SK-N-SH treated with all-trans-retinoic acid at 6 μM for 48 hours (cell line): ENCODE results near the gene CDK5RAP3.
A peak's percentile ranks its signal among the peaks of the same experiment; 100 is the strongest.
"Not testable (repeated sequence)": the region's sequence is repeated elsewhere in the genome, so short reads cannot be mapped to it uniquely, and the experiment has no call there.

Experiments
- ATAC-seq: fragments of 200-7000 bp; cut with Tn5 transposase; 3 replicates; pipeline ENCODE4 v1.9.1; 2020; ENCODE audit warnings: mild to moderate bottlenecking, moderate library complexity
- BACH2 ChIP-seq: fragments of 250-450 bp; sonication (Bioruptor Pico); IDR thresholded peaks from 2 replicates; pipeline ENCODE4 v1.9.0; 2021; ENCODE audit warnings: mild to moderate bottlenecking, borderline replicate concordance
- CSDC2 ChIP-seq: fragments of 250-450 bp; sonication (Bioruptor Pico); IDR thresholded peaks from 2 replicates; pipeline ENCODE4 v1.5.0; 2020; ENCODE audit warnings: mild to moderate bottlenecking, moderate library complexity
- CSRNP3 ChIP-seq: fragments of 250-450 bp; sonication (Bioruptor Pico); IDR thresholded peaks from 2 replicates; pipeline ENCODE4 v1.5.1; 2021; ENCODE audit warnings: mild to moderate bottlenecking, moderate library complexity
- GLIS3 ChIP-seq: fragments of 250-450 bp; sonication (Bioruptor Pico); IDR thresholded peaks from 2 replicates; pipeline ENCODE4 v1.5.0; 2020; ENCODE audit warnings: mild to moderate bottlenecking, moderate library complexity
- ISL1 ChIP-seq: fragments of 250-450 bp; sonication (Bioruptor Pico); IDR thresholded peaks from 2 replicates; pipeline ENCODE4 v2.1.2; 2022; ENCODE audit warnings: mild to moderate bottlenecking, moderate library complexity
- PATZ1 ChIP-seq: fragments of 250-450 bp; sonication (Bioruptor Pico); IDR thresholded peaks from 2 replicates; pipeline ENCODE4 v1.8.0; 2020; ENCODE audit warnings: mild to moderate bottlenecking, moderate library complexity, borderline replicate concordance
- PPARA ChIP-seq: fragments of 250-450 bp; sonication (Bioruptor Pico); IDR thresholded peaks from 2 replicates; pipeline ENCODE4 v1.5.0; 2020; ENCODE audit warnings: mild to moderate bottlenecking, borderline replicate concordance
- RARB ChIP-seq: fragments of 250-450 bp; sonication (Bioruptor Pico); IDR thresholded peaks from 2 replicates; pipeline ENCODE4 v1.8.0; 2021; ENCODE audit warnings: mild to moderate bottlenecking, moderate library complexity
- TCF4 ChIP-seq: fragments of 250-450 bp; sonication (Bioruptor Pico); IDR thresholded peaks from 2 replicates; pipeline ENCODE4 v1.8.0; 2021; ENCODE audit warnings: mild to moderate bottlenecking, moderate library complexity, borderline replicate concordance
- TOX ChIP-seq: fragments of 250-450 bp; sonication (Bioruptor Pico); IDR thresholded peaks from 2 replicates; pipeline ENCODE4 v1.8.0; 2021; ENCODE audit warnings: mild to moderate bottlenecking, moderate library complexity, borderline replicate concordance
- TSHZ2 ChIP-seq: fragments of 250-450 bp; sonication (Bioruptor Pico); IDR thresholded peaks from 2 replicates; pipeline ENCODE4 v1.5.0; 2020; ENCODE audit warnings: mild to moderate bottlenecking, moderate library complexity
- ZC3H10 ChIP-seq: fragments of 250-450 bp; sonication (Bioruptor Pico); IDR thresholded peaks from 2 replicates; pipeline ENCODE4 v1.5.1; 2021; ENCODE audit warnings: mild to moderate bottlenecking, moderate library complexity
- ZFP3 ChIP-seq: fragments of 250-450 bp; sonication (Bioruptor Pico); IDR thresholded peaks from 2 replicates; pipeline ENCODE4 v1.5.0; 2020; ENCODE audit warnings: mild to moderate bottlenecking, moderate library complexity
- ZFP30 ChIP-seq: fragments of 450-650 bp; formaldehyde crosslinking; IDR thresholded peaks from 2 replicates; pipeline ENCODE4 v1.5.0; 2022; ENCODE audit warnings: mild to moderate bottlenecking, moderate library complexity
- ZNF565 ChIP-seq: fragments of 450-650 bp; formaldehyde crosslinking; conservative IDR thresholded peaks from 2 replicates; pipeline ENCODE4 v1.5.0; 2020; ENCODE audit warnings: low read depth, mild to moderate bottlenecking, moderate library complexity
- ZNF70 ChIP-seq: fragments of 450-650 bp; formaldehyde crosslinking; IDR thresholded peaks from 2 replicates; pipeline ENCODE4 v1.5.0; 2020; ENCODE audit warnings: mild to moderate bottlenecking, moderate library complexity
- ZNF8 ChIP-seq: fragments of 450-650 bp; formaldehyde crosslinking; IDR thresholded peaks from 2 replicates; pipeline ENCODE4 v1.5.0; 2020; ENCODE audit warnings: mild to moderate bottlenecking, moderate library complexity

CDK5RAP3 gene

GRCh38 chr17:48012151-48012520, 41.2 kb downstream of the CDK5RAP3 start:
- ATAC-seq, result peak; percentile 62

GRCh38 chr17:48012654-48013053, 41.7 kb downstream of the CDK5RAP3 start:
- TF ChIP-seq ZNF70 (CRISPR knock-in tag) (no peak), ZFP3 (no peak)
- peak; percentile 7; the same call in 2 of the 3 replicates for ATAC-seq

More at GRCh38 chr17:48012151-48012520, 41.2 kb downstream of the CDK5RAP3 start:
- TF ChIP-seq TSHZ2 (CRISPR knock-in tag) (peak; percentile 38; the same call in 1 of the 2 replicates), TCF4 (CRISPR knock-in tag) (peak; percentile 71; the same call in 1 of the 2 replicates), TOX (CRISPR knock-in tag) (no peak), ZNF8 (CRISPR knock-in tag) (0 out of 2 replicates have a peak, but pooled peaks have one; percentile 2), ISL1 (CRISPR knock-in tag) (no peak), PATZ1 (peak; percentile 74; the same call in 1 of the 2 replicates)

GRCh38 chr17:48013876-48014594, 43.1 kb downstream of the CDK5RAP3 start:
- TF ChIP-seq GLIS3, result no peak
- no peak for ATAC-seq

- no peak; the same call in 2 of the 3 replicates for ATAC-seq
- TF ChIP-seq ZFP30 (no peak), ZNF70 (CRISPR knock-in tag) (peak; percentile 14; the same call in 1 of the 2 replicates), TCF4 (CRISPR knock-in tag) (peak; percentile 73; the same call in 1 of the 2 replicates), ZNF8 (CRISPR knock-in tag) (peak; percentile 76), ZC3H10 (CRISPR knock-in tag) (no peak)
Measured at GRCh38 chr17:48014595-48015111, 43.7 kb downstream of the CDK5RAP3 start.

GRCh38 chr17:48016112-48016511, 45.2 kb downstream of the CDK5RAP3 start:
- no peak for ATAC-seq
- TF ChIP-seq ZNF8 (CRISPR knock-in tag), result no peak
- no peak for TF ChIP-seq RARB (CRISPR knock-in tag)
- no peak for TF ChIP-seq TOX (CRISPR knock-in tag)
- TF ChIP-seq ZNF70 (CRISPR knock-in tag), result no peak
- no peak for TF ChIP-seq PATZ1
- TF ChIP-seq ZNF565 (CRISPR knock-in tag), result no peak
- no peak for TF ChIP-seq PPARA (CRISPR knock-in tag)
- no peak for TF ChIP-seq BACH2 (CRISPR knock-in tag)
- no peak for TF ChIP-seq TCF4 (CRISPR knock-in tag)
- no peak for TF ChIP-seq CSRNP3 (CRISPR knock-in tag)
- TF ChIP-seq TSHZ2 (CRISPR knock-in tag), result peak; percentile 52; the same call in 1 of the 2 replicates
- TF ChIP-seq ZFP30, result no peak
- no peak for TF ChIP-seq CSDC2 (CRISPR knock-in tag)
- TF ChIP-seq ZFP3, result peak; percentile 73
- TF ChIP-seq, all 23 proteins: peak for 2

- not testable (repeated sequence) for ATAC-seq
Measured at GRCh38 chr17:48017817-48018158, 46.9 kb downstream of the CDK5RAP3 start.
